Stromal cell of bone marrow (primary cell): Measurements from ENCODE around the gene WDR46.
"Not testable (repeated sequence)": the region's sequence is repeated elsewhere in the genome, so short reads cannot be mapped to it uniquely, and the experiment has no call there.

ENCODE experiments used
- DNase-seq: peaks from one replicate; pipeline ENCODE4 v3.0.0-alpha.2; 2012; ENCODE audit warnings: low read depth

The WDR46 gene

GRCh38 chr6:33288141-33288920 is 708 bp downstream of the WDR46 start:
- no peak for DNase-seq

- DNase-seq: no peak
Measured at GRCh38 chr6:33286946-33287914, 1.8 kb downstream of the WDR46 start.

DNA sequence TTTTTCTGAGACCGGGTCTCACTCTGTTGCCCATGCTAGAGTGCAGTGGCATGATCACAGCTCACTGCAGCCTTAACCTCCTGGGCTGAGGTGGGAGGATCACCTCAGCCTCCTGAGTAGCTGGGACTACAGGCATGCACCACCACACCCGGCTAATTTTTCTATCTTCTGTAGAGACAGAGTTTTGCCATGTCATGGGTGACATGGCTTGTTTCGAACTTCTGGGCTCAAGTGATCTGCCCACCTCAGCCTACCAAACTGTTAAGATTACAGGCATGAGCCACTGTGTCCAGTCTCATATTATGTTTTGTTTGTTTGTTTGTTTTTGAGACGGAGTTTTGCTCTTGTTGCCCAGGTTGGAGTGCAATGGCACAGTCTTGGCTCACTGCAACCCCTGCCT is 3.8 kb downstream of the WDR46 start:
- not testable (repeated sequence) for DNase-seq

DNA sequence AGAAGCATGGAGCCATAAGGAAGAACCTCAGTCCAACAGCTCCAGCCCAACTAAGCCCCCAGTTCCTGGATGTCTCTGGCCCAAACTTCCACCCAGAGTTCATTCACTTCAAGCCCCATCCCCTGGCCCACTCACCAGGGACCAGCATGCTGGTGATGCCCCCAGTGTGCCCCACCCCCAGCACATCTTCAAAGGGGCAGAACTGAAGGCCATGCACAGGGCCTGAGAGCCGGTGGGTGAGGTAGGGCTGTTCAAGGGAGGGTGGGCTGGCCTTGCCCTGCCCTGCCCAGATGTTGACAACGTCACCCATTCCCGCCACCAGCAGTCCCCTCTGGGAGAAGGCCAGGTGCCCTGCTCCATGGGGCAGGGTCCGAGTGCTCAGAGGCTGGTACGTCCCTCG is 8.5 kb downstream of the WDR46 start:
- no peak for DNase-seq

GRCh38 chr6:33279971-33280511 is 9.0 kb downstream of the WDR46 start:
- DNase-seq: no peak

GRCh38 chr6:33279257-33279695 is 9.8 kb downstream of the WDR46 start:
- no peak for DNase-seq

- no peak for DNase-seq
Measured at GRCh38 chr6:33278810-33279209, 10.2 kb downstream of the WDR46 start.

DNA sequence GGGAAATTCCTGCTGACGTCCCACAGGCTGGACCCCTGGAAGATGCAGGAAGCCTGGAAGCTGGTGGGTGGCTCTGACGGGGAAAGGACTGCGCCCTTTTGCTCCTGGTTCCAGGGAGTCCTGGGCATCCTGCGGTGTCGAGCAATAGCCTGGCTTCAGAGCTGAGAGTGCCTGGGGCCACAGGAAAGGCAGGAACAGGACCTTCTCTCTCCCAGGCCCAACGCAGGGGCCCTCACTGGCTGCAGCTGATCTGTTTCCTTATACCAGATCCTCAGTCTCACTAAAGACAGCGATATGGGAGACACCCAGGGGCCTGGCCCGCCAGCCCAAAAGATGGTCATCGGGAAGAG is 10.7 kb downstream of the WDR46 start:
- no peak for DNase-seq

DNA sequence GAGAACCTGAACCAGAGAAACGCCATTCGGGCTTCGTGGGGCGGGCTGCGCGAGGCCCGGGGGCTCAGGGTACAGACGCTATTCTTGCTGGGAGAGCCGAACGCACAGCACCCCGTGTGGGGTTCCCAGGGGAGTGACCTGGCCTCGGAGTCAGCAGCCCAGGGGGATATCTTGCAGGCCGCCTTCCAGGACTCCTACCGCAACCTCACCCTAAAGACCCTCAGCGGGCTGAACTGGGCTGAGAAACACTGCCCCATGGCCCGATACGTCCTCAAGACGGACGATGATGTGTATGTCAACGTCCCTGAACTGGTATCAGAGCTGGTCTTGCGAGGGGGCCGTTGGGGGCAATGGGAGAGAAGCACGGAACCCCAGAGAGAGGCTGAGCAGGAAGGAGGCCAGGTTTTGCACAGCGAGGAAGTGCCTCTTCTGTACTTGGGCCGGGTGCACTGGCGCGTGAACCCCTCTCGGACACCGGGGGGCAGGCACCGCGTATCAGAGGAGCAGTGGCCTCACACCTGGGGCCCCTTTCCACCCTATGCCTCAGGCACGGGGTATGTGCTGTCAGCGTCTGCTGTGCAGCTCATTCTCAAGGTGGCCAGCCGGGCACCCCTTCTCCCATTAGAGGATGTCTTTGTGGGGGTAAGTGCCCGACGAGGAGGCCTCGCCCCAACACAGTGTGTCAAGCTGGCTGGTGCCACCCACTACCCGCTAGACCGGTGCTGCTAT is 11.2 kb downstream of the WDR46 start:
- no peak for DNase-seq

- no peak for DNase-seq
Measured at GRCh38 chr6:33276864-33277662, 12.0 kb downstream of the WDR46 start, which contains the start of gene B3GALT4. B3GALT4 (plus strand) TSS chr6:33277123; CDS start chr6:33277420, 297 bp downstream.

DNA sequence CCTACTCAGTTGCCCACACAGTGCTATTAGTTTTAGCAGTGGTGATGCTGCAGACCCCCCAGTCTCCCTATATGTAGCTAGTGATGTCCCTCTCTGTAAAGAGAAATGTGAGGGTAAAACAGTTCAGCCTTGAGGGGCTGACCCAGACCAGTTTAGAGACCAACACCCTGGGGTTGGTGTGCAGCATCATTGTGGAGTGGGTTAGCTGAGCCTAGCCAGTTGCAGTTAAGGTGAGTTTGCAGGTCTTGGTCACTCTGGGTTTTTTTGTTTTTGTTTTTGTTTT is 12.5 kb downstream of the WDR46 start:
- no peak for DNase-seq

DNA sequence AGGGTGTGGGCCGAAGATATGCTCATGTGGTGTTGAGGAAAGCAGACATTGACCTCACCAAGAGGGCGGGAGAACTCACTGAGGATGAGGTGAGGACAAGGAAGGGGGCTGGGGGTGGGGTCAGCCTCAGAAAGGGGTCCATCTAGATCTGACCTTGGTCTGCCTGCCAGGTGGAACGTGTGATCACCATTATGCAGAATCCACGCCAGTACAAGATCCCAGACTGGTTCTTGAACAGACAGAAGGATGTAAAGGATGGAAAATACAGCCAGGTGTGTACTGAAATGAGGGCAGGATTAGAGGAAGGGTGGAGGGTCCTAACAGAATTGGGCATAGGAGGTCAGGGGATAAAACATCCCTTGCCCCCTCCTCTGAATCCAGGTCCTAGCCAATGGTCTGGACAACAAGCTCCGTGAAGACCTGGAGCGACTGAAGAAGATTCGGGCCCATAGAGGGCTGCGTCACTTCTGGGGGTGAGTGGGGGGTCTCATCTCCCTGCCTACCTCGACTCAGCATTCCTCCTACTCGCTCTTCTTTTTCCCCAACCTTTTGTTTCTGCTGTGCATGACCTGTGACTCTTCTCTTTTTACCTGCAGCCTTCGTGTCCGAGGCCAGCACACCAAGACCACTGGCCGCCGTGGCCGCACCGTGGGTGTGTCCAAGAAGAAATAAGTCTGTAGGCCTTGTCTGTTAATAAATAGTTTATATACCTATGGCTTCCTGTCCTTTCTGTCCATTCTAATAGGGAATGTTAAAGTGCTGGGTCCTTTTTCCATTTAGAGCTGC is 13.1 kb downstream of the WDR46 start:
- not testable (repeated sequence) for DNase-seq

DNA sequence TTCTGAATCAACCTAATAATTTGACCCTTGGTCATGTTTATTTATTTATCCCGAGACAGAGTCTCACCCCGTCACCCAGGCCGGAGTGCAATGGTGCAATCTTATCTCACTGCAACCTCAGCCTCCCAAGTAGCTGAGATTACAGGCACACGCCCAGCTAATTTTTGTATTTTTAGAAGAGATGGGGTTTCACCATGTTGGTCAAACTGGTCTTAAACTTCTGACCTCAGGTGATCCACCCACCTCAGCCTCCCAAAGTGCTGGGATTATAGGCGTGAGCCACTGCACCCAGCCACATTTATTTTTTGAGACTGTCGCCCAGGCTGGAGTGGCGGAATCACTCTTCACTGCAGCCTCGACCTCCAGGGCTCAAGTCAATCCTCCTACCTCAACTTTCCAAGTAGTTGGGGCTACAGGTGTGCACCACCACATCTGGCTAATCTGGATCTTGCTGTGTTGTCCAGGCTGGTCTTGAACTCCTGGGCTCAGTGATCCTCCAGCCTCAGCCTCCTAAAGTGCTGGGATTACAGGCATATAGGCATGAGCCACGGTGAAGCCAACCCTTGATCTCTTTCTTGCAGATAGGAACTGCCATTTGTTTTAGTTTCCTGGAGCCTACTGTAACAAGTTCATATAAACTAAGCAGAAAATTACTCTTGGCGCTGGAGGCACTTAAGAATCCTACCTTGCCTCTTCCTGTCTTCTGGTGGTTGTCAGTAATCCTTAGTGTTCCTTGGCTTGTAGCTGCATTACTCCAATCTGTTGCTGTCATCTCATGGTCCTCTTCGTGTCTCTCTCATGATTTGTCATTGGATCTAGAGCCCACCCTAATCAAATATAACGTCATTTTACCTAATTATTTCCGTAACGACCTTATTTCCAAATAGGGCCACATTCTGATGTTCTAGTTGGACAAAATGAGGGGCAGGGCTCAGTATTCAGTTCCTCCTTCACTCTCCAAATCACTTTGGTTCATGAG is 14.8 kb downstream of the WDR46 start:
- DNase-seq: no peak

GRCh38 chr6:33273129-33273923 is 15.7 kb downstream of the WDR46 start:
- DNase-seq: no peak

DNA sequence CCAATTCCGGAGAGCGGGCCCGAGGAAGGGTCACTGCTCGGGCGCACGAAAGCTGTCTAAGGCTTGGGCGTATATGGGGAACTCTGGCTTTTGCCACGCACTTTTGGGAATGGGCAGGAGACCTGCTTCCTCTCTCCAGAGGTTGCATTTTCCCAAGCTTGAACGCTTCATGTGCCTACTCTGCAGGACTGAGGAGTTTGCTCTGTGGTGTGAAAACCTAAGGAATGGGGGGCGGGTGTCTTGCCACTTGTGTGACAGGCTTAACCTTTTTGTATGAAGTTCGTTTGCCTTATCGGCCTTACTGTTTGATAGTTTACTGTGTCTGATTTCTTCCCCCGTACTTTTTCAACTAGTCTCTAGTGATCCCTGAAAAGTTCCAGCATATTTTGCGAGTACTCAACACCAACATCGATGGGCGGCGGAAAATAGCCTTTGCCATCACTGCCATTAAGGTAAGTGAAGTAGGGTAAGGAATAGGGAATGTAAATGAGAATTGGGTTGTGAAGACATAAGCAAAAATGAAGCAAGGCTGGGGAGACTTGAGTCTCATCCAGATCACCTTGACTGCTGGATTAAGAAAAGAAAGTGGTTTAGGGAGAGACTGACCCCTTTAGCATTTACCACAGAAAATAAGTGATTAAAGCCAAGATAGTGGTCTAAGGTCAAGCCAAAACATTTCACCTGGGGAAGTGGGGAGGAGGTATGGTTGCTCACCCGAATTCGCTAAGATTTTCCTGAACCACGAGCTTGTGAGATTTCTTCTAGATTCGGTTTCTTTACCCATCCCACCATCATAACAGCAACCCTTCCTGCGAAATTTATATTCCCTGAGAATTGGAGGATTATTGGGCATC is 16.5 kb downstream of the WDR46 start:
- DNase-seq: no peak

GRCh38 chr6:33271468-33272274 is 17.4 kb downstream of the WDR46 start, which contains the start of the genes RPS18 and VPS52:
RPS18 (plus strand) TSS chr6:33272075; CDS start chr6:33272120, 45 bp downstream.
VPS52 (minus strand) TSS chr6:33271876; CDS start chr6:33271675, 201 bp downstream.
- peak; percentile 98 for DNase-seq

- DNase-seq: no peak
Measured at GRCh38 chr6:33271117-33271467, 17.9 kb downstream of the WDR46 start.
